Measurements from ENCODE around the gene CD63.

The CD63 gene

DNA sequence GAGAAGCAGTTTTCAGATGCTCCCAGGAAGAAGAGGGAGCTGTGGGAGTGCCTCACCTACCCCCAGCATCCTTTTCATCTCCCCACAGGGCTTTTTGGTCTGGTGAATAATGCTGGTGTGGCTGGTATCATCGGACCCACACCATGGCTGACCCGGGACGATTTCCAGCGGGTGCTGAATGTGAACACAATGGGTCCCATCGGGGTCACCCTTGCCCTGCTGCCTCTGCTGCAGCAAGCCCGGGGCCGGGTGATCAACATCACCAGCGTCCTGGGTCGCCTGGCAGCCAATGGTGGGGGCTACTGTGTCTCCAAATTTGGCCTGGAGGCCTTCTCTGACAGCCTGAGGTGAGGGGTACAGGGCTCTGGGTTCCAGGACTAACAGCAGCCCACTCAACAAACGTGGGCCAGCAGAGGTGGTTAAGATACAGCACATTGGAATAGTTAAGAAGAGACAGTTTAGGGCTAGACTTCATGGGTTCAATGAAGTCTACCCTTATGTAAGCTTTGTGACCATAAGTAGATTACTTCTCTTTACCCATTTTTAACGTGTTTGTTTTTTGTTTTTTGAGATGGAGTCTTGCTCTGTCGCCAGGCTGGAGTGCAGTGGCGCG is 7.1 kb downstream of the CD63 start:
- DNase-seq (ENCODE audit: low read depth in 2 of 2): no peak

DNA sequence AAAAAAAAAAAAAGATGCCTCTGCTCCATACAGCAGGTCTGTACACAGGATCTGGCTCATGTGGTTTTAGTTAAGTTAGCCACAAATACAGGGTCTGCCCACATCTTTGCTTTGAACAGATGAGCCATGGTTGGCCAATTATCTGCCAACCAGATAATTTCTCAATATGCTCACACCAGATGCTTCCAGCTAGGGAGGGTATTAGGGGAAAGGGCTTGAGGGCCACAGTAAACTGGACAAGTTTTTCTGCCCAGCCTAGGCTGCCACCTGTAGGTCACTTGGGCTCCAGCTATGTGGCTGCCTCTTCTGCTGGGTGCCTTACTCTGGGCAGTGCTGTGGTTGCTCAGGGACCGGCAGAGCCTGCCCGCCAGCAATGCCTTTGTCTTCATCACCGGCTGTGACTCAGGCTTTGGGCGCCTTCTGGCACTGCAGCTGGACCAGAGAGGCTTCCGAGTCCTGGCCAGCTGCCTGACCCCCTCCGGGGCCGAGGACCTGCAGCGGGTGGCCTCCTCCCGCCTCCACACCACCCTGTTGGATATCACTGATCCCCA is 7.8 kb downstream of the CD63 start:
- DNase-seq (ENCODE audit: low read depth in 2 of 2): no peak

DNA sequence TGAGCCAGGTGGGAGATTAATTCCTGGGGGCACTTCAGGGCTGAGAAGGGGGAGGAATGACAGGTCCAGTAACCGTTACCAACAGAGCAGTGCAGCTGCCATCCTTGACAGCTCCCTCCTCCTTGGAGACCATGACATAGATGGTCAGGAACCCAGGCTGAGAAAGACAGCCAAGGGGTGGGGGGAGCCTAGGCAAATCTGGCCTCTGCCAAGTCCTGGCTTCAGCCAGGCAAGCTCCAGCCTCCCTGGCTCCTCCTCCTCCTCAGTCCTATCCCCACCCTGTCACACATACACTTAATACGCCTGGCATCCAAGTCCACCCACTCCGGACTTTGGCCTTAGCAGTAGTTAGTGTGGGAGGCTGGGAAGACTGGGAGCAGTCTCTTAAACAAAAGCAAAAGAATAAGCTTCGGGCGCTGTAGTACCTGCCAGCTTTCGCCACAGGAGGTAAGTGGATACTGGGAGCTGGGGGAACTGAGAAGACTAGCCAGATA is 8.7 kb downstream of the CD63 start, which contains the start of gene RDH5:
Gene RDH5, plus strand, starts transcription at position 323 of the 494 bp plus-strand sequence. CDS start 792 bp downstream, outside the sequence.
- no peak for DNase-seq (ENCODE audit: low read depth in 2 of 2)

DNA sequence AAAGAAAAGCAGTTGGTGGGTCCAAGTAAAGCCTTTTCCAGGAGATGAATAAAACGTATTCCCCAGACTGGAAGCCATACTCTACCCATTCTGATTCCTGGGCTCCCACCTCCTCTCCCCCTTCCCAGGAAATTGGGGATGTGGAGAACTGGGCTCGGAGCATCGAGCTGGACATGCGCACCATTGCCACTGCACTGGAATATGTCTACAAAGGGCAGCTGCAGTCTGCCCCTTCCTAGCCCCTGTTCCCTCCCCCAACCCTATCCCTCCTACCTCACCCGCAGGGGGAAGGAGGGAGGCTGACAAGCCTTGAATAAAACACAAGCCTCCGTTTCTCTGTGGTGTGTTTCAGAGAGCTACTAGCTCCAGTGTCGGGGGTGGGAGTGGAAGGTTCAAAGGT is 9.4 kb downstream of the CD63 start:
- no peak for DNase-seq (ENCODE audit: low read depth in 2 of 2)

DNA sequence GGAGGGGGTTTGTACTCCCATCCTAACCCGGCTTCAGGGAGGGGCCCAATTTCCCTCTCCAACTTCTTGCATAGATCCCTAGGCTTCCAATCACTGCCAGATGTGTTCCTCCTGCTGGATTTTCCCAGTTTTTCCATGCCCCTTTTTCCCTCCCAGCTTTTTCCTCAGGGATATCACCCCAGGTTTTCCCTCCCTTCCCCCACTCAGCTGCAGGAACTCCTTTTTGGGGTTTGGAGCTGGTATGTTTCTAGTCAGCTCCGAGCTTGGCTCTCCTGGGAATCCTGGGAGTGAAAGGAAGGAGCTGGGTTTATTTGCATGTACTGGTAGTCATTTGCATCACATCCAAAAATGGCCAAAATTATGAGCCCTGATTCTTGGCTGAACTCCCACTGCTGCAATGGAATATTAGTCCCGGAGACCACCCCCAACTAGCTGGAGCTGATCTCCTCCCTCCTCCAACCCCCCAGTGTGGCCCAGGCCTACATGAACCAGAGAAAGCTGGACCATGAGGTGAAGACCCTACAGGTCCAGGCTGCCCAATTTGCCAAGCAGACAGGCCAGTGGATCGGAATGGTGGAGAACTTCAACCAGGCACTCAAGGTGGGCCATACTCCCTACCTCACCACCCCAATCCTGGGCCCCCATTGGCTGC is 10.1 kb downstream of the CD63 start:
- DNase-seq (ENCODE audit: low read depth in 2 of 2): no peak

DNA sequence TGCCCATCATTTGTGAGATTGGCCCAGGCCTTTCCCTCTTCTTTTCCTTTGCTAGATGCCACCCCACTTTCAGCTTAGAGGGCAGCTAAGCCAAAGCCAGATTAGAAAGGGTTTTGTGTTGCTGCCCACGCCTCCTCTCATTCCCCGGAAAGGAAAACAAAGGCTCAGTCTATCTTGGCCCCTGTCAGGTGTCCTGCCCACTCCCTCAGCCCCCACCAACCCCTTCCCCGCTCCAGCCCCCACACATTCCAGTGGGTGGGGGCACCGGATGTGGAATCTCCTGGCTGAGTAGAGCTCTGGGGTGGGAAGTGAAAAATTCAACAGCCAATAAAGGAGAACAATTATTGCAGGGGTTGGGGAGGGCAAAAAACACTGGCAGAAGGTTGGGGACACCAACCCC is 10.8 kb downstream of the CD63 start:
- no peak for DNase-seq (ENCODE audit: low read depth in 2 of 2)

DNA sequence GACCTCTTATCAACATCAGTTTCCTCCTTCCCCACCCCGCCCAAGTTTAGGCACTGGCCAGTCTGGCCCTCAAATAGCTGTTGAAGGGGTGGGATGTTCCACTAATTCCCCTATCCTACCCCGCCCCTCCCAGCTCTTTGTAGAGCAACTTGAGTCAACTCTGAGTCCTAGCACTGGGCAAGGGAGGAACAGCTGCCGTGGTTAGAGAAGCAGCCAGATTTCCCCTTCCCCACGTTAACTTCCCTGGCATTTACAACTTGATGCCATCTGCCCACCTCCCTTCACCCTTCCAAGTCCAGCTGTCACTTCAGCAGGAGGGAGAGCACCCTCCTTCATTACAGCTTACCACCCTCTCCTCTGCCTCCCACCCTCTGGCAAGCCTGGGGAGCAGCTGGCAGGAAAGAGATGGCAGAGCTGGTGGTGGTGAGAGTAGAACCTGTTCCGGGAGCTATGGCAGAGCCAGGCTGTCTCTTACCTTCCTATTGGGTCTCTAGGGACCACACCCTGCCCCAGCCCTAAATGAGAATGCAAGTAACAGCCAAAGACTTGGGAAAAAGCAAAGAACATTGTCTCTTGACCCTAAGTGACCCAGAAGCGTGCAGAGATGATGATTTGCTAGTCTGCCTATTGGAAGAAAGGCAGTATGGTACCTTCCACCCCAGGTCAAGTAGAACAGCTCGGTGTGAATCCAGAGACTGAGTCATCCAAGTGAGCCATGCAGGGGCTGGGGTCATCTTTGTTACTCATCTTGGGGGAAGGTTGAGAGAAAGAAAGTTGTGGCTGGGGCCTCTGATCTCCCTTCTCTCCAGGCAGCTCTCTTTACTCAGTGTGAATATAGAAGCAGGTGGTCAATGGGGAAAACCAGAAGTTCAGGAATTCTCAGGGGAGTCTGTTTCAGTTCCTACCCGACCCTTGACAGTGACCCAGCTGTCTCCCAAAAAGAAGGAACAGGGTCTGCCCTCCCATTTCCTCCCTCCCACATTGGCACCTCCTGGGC is 11.5 kb downstream of the CD63 start:
- DNase-seq (ENCODE audit: low read depth in 2 of 2): no peak

DNA sequence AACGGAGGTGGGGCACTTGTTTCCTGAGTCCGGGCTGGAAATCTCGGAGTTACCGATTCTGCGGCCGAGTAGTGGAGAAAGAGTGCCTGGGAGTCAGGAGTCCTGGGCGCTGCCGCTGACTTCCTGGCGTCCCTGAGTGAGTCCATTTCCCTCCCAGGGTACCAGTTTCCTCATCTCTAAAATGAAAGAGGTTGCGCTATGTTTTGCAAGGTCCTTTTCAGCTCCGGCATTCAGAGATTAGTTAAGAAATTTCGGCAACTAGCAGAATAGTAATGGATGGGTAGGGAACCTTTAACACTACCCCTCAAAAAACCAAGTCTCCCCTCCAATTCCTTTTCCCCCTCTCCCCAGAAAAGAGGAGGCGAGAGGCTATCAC is 12.2 kb downstream of the CD63 start:
- no peak for DNase-seq (ENCODE audit: low read depth in 2 of 2)

DNA sequence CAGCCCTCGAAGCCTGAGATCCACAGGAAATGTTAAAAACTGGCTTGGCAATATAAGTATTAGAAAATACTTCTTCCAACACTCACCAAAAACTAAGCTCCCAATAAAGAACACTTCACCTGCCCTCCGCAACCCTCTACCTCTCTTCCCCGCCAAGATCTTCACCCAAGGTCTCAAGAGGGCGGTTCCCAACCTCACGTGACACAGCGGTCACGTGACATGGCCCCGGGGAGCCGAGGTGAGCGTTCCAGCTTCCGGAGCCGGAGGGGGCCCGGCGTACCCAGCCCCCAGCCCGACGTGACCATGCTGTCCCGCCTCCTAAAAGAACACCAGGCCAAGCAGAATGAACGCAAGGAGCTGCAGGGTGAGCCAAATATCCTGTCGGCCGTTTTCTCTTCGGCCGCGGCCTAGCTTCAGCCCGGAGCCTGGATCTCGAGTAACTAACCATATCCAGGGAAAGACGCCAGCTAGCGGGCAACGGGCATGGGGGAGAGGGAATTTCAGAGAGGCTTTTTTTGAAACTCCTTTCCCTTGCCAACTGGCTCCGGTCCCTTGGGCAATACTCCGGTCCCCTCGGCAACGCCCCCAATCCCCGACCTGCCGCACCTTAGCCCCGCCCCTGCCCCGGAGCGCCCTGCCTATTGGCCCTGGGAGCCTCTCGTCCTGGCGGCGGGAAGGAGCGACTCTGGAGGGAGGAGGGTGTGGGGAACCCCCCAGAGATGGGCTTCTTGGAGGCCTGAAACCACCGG is 12.8 kb downstream of the CD63 start, which contains the start of gene BLOC1S1:
Gene BLOC1S1, plus strand, starts transcription at position 214 of the 749 bp plus-strand sequence. Its CDS starts 6 bp downstream, at position 220.
- peak; percentile 94 to 95 for DNase-seq (ENCODE audit: low read depth in 2 of 2)

DNA sequence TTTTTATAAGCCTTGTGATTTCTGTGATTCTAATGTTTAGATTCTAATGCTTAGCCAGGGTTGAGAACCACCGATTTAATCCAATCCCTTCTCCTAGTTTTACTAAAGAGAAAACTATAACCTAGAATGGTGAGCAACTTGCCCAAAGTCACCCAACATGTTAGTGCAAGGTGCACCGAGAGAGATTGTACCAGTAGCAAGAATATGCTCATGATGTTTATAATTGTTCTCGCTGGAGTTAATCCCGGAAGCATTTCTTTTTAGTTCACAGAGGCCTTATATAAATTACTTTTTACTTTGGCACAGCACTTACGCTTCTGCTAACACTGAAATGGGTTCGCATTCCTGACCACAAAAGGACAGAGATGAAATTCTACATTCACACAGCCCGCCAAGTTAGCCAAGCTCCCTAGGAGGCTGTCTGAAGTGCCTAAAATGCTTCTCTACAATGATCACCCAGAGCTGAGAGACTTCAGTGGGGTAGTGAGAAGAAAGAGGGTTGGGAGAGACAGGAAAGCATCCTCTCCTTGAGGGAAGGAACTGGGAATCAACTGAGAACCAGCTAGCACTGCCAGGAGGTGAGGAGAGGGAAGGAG is 13.5 kb downstream of the CD63 start:
- no peak for DNase-seq (ENCODE audit: low read depth in 2 of 2)

DNA sequence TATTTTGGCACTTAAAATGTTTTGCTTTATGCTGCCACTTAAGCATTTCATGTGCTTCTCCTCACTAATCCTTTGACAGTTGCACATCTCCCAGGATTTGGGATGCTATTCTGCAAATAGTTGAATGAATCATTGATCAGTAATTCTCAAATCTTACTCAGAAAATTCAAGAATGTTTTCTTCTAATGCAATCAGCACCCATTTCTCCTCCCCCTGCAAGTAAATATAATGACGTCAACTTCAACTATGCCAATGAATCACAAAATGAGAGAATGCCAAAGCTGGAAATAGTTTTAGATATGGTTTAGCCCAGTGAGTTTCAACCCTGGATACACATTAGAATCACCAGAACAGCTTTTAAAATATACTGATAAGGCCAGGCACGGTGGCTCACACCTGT is 15.1 kb downstream of the CD63 start:
- no peak for DNase-seq (ENCODE audit: low read depth in 2 of 2)

DNA sequence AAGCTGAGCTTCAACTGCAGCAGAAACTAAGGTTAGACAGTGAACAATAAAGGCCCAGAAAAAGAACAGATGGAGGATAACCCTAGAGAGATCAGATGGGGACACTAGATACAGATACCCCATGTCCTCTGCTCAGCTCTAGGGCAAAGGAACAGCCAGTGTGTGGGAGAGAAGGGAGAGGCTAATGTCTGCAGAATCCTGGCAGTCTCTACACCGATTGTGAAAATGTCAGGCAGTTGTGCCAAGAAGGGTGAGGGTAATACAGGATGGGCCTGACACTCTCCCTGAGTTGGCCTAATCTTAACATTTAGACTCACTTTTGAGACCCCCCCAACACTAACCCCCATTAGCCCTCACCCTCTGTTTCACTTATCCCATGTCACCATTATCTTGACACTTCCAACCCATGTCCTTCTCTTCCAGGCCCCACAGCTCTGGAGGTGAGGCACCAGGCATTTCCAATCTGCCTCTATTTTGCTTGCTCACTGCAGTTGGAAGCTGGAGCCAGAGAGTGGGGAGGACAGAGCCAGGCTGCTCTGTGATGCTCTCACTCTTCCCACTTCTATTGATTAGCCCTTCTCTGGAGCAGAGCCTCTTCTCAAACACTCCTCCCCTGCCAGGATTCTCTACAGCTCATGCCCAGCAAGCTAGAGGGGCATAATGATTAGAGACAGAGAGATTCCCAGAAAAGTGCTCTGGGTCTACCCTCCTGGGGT is 16.0 kb downstream of the CD63 start:
- no peak for DNase-seq (ENCODE audit: low read depth in 2 of 2)

DNA sequence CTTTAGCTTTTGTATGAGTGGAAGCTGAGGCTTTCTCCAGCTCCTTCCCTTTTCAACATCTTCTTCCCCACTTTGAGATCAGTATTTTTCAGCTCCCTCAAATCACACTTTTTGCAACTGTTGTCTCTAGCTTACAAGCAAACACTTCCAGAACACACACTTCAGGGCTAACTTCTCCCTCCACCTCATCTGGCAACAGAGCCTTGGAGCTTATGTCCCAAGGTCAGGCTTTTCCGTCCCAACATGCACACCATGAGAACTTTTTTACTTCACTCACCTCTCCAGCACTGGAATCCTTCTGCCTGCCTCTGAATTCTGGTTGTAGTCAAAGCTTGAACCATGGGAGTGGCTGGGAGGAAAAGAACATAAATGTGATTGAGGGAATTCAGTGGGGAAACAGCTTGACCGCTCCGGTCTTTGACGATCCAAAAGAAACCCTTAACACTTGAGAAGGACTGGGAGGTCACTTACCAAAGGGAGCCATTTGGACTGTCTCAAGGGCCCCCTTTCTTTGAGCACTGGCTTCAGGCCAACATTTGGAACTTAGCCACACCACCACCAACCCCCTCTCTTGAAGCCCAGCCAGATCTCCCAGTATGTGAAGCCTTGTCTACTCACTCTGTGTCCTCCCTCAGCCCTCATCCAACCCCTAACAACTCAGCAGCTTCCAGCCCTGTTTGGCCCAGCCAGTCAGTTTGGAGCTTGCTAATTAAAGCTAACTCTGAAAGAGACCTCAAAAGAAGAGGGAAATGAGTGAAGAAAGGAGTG is 16.8 kb downstream of the CD63 start:
- no peak for DNase-seq (ENCODE audit: low read depth in 2 of 2)

DNA sequence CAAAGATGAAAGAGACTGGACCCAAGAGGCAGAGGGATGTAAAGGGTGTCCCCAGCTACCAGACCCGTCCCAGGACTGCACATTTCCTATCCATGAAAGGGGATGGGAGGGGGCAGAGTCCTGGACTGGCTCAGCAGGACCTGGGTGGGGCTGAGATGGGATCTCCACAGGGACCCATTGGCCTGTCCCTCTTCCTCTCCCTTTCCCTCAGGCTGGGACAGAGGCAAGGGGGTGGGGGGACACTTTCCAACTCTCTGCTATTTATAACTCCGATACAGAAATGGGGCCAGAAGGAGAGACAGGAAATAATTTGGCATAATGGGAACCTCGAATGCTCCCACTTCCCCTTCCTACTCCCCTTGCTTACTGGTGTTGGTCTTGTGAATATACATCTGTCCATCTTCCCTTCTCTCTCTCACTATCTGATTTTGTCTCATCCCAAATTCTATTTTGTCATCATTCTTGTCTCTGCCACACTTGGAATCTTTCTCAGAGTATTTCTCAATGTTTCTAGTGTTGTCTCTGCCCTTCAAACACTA is 20.0 kb downstream of the CD63 start:
- no peak for DNase-seq (ENCODE audit: low read depth in 2 of 2)

DNA sequence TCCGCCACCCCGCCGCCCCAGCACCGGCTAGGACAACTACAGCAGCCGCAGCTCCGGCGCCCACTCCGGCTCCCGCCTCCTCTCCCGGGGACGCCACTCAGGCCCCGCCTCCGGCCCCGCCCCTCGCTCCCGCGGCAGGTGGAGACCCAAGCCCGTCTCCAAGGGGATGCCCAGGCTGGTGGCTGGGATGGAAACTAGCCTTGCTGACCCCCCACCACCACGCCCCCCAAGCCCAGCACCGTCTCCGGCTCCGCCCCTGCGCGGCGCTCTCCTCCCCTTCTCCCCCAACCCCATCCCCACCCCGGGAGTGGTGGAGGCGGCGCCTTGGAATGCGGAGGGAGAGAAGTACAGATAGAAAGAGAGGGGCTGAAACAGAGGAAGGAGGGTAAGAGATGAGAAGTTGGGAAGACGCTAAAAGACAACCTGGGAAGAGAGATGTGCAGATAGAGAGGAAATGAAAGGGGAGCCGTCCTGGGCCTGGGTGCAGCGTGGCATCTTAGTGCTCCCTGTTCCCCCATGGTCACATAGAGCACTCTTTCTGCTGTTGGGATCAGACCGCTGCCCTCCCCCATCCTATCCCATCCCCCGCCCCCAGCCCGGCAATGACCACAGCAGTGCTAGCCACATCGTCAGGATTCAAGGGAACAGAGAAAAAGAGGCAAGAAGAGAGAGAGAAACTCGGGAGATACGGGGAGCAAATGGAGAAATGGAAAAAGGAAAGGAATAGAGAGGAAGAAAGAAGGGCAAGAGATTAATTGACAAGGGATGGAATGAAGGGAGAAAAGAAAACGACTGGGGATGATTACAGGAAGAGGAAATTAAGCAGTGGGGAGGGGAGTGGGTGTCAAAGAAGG is 20.7 kb downstream of the CD63 start, which contains the start of gene ITGA7:
Gene ITGA7, minus strand, starts transcription at position 64 of the 854 bp plus-strand sequence. CDS start 222 bp downstream, outside the sequence.
- DNase-seq (ENCODE audit: low read depth in 2 of 2): peak in 1 of 2 donors; percentile 57

DNA sequence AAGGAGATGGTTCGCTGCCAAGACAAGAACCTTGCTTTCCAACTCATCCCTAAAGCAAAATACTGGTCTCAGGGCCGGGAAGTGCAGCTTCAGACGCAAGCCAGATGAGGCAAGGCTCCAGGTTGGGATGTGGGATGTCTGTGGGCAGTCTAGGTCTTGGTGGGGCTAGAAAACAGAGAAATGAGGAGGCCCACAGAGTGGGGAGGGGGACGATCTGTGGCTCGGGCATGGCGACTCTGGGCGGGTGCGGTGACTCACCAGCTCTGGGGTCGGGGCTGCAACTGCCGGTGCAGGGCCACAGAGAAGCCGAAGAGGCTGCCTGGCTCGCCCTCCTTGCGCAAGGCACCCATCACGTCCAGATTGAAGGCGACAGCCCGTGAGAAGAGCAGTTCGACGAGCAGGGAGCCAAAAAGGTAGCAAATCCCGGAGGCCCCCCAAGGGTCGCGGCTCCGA is 21.6 kb downstream of the CD63 start:
- DNase-seq (ENCODE audit: low read depth in 2 of 2): no peak

DNA sequence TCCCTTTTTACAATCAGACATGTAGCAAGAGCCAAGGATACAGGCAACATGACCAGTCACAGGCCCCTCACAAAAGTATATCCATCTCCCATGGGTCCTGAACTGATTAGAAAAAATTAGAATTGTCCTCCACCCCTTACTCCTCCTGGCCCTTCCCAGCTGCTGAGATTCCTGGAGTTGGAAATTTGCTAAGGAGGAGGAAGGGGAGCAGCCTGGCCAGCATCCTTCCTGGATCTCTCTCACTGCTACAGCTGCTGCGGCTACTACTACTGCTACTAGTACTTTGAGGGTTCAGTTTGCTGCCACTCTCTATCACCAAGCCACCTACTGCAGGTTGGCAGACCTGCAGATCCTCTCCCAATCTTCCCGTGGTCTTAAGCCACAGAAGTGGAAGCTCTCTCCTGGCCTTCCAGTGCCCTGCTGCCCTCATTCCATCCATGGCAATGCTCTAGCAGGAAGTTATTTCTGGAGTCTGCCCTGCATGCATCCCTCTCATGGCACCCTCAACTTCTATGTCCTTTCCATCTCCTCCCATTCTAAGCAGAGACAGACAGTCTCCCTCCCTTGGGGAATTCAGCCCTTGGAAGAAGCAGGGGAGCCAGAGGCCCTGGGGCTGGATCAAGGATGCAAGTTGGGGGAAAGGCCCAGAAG is 22.1 kb downstream of the CD63 start:
- no peak for DNase-seq (ENCODE audit: low read depth in 2 of 2)

Measured in stimulated activated CD4-positive, alpha-beta T cell treated with anti-CD3 and anti-CD28 coated beads, Interleukin-4, amount 100 ng/mL, for 48 hours (primary cell).